GM12872 (cell line): ENCODE measurements around the gene LCLAT1.

Experiments
- TF ChIP-seq, protein P1 (sequence below): IDR thresholded peaks from 3 replicates; pipeline ENCODE4 v1.5.1; 2011; ENCODE audit warnings: low read depth, mild to moderate bottlenecking, low read length, moderate library complexity; ENCODE audit not compliant: insufficient read depth

LCLAT1 gene

GRCh38 chr2:30450025-30450424 lies 3.0 kb downstream of the LCLAT1 start:
- TF ChIP-seq, protein P1, sequence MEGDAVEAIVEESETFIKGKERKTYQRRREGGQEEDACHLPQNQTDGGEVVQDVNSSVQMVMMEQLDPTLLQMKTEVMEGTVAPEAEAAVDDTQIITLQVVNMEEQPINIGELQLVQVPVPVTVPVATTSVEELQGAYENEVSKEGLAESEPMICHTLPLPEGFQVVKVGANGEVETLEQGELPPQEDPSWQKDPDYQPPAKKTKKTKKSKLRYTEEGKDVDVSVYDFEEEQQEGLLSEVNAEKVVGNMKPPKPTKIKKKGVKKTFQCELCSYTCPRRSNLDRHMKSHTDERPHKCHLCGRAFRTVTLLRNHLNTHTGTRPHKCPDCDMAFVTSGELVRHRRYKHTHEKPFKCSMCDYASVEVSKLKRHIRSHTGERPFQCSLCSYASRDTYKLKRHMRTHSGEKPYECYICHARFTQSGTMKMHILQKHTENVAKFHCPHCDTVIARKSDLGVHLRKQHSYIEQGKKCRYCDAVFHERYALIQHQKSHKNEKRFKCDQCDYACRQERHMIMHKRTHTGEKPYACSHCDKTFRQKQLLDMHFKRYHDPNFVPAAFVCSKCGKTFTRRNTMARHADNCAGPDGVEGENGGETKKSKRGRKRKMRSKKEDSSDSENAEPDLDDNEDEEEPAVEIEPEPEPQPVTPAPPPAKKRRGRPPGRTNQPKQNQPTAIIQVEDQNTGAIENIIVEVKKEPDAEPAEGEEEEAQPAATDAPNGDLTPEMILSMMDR = no peak

GRCh38 chr2:30453498-30453897 lies 6.5 kb downstream of the LCLAT1 start:
- TF ChIP-seq, protein P1 = no peak

DNA sequence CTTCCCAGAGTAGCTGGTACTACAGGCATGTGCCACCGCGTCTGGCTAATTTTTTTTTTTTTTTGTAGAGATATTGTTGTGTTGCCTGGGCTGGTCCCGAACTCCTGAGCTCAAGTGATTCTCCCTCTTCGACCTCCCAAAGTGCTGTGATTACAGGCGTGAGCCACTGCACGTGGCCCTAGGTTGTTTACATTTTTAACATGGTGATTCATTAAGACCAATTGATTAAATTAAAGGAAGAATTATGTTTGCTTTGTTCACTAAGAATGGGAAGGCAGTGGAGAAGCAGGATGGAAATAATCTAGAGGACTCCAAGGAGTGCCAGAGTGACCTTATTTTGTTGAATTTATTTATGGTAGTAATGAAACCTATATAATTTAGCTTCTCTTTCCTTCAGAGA lies 7.5 kb downstream of the LCLAT1 start:
- TF ChIP-seq, protein P1 = no peak

DNA sequence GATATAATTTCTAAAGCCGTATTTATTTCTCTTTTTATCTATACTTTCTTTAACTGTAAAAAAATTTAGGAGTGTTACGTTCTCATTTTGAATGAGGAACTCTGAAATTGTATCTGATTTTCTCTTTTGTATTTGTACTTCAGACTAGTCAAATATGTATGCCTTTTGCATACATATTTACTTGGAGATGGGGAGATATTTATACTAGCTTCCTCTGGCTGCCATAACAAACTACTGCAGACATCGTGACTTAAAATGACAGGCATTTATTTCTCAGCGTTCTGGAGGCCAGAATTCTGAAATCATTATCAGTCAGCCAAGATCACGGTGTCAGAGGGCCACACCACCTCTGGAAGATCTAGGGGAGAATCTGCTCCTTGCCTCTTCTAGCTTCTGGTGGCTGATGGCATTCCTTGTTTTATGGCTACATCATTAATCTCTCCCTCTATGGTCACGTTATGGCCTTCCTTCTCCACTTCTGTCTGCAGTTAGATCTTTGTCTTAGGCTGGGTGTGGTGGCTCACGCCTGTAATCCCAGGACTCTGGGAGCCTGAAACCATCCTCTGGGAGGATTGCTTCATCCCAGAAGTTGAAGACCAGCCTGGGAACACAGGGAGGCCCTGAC lies 8.2 kb downstream of the LCLAT1 start:
- TF ChIP-seq, protein P1 = no peak

DNA sequence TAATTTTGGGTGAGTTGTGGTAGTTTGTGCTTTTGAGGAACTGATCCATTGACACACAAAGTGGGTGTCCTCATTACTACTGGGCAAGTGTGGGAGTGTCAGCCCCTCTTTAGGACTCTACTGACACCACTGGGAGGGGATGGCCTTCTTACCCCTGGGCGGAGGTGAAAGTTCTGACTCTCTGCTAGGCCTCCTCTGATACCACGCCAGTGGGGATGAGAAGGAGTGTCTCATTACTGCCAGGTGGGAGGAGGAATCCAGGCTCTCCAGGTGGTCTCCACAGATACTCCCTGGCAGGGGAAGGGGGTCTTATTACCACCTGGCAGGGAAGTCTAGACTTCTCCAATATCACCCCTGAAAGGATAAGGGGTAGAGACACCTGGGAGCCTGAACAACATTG lies 9.1 kb downstream of the LCLAT1 start:
- TF ChIP-seq, protein P1 = no peak

DNA sequence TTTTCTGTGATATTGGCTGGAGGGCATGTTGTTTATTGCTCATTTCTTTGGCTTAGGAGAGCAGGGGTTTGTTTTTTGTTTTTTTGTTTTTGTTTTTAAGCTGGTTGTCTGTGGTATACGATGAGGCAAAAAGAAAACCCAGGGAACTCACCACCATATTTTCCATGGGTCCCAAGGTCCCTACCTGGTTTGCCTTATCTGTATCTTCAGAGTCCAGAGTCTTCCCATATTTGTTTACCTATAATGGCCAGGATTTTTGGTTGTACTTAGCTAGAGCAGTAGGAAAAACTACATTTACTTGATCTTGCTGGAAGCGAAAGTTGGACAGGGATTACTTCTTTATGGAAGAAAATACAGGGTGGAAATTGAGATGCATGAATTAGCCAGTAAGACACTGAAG lies 9.5 kb downstream of the LCLAT1 start:
- TF ChIP-seq, protein P1 = no peak

GRCh38 chr2:30457296-30457695 lies 10.2 kb downstream of the LCLAT1 start:
- TF ChIP-seq, protein P1 = no peak
